Measurements from ENCODE around the gene NUP42. TPM values are rescaled to one million over a fixed set of nuclear protein-coding genes. Genes with fewer than 3 reads are reported as not detected.

Gene NUP42
- total RNA-seq, 1 experiment from 2014 or later = 41.3 TPM

GRCh38 chr7:23214938-23215337 is 33.1 kb downstream of the NUP42 start:
- CTCF ChIA-PET = no interaction called here
- no peak overlapping the region for H3K4me3 Mint-ChIP-seq (ENCODE audit: unreplicated experiment)
- H3K9me3 Mint-ChIP-seq (ENCODE audit: unreplicated experiment) = no peaks in the 10 kb centered on the region
- no peak overlapping the region for H3K27ac Mint-ChIP-seq (ENCODE audit: low read depth, unreplicated experiment)
- intact Hi-C loops (cut with micrococcal nuclease) = no loop called here
- BruUV-seq (replicated peaks) = no TSS peak
- POLR2A ChIA-PET = no interaction called here
- no peaks in the 10 kb centered on the region for H3K4me1 Mint-ChIP-seq (ENCODE audit: insufficient read depth, unreplicated experiment)
- no peaks in the 10 kb centered on the region for H3K27me3 Mint-ChIP-seq (ENCODE audit: insufficient read depth, unreplicated experiment)
- no peak for TF ChIP-seq CTCF (IDR thresholded peaks at IDR 0.05; ENCODE audit: unreplicated experiment)
- DNase-seq (ENCODE audit: unreplicated experiment) = no peak
- H3K36me3 Mint-ChIP-seq (ENCODE audit: insufficient read depth, unreplicated experiment) = no peaks in the 10 kb centered on the region

- TF ChIP-seq CTCF (IDR thresholded peaks at IDR 0.05; ENCODE audit: unreplicated experiment) = no peak
- BruUV-seq (replicated peaks) = no TSS peak
- DNase-seq (ENCODE audit: unreplicated experiment) = no peak
- no peaks in the 10 kb centered on the region for H3K36me3 Mint-ChIP-seq (ENCODE audit: insufficient read depth, unreplicated experiment)
- intact Hi-C loops (cut with micrococcal nuclease) = no loop called here
- no peaks in the 10 kb centered on the region for H3K27me3 Mint-ChIP-seq (ENCODE audit: insufficient read depth, unreplicated experiment)
- H3K4me3 Mint-ChIP-seq (ENCODE audit: unreplicated experiment) = no peak overlapping the region
- CTCF ChIA-PET = no interaction called here
- peaks cover 5% of the 10 kb centered on the region for H3K4me1 Mint-ChIP-seq (ENCODE audit: insufficient read depth, unreplicated experiment)
- no peak overlapping the region for H3K27ac Mint-ChIP-seq (ENCODE audit: low read depth, unreplicated experiment)
- POLR2A ChIA-PET = no interaction called here
- H3K9me3 Mint-ChIP-seq (ENCODE audit: unreplicated experiment) = no peaks in the 10 kb centered on the region
Observed at GRCh38 chr7:23216021-23216420, 34.2 kb downstream of the NUP42 start.

GRCh38 chr7:23218196-23218595 is 36.3 kb downstream of the NUP42 start:
- POLR2A ChIA-PET = interaction anchor here (0.7 kb wide), 1 partner anchor 10 kb away, joined by 3 read pairs; no protein-coding TSS in a partner anchor
- DNase-seq (ENCODE audit: unreplicated experiment) = no peak
- Mint-ChIP-seq H3K4me3 (ENCODE audit: unreplicated experiment) (no peak overlapping the region), H3K4me1 (ENCODE audit: insufficient read depth, unreplicated experiment) (peaks cover 5% of the 10 kb centered on the region), H3K36me3 (ENCODE audit: insufficient read depth, unreplicated experiment) (no peaks in the 10 kb centered on the region), H3K9me3 (ENCODE audit: unreplicated experiment) (no peaks in the 10 kb centered on the region), H3K27me3 (ENCODE audit: insufficient read depth, unreplicated experiment) (no peaks in the 10 kb centered on the region), H3K27ac (ENCODE audit: low read depth, unreplicated experiment) (no peak overlapping the region)
- no peak for TF ChIP-seq CTCF (IDR thresholded peaks at IDR 0.05; ENCODE audit: unreplicated experiment)
- no TSS peak for BruUV-seq (replicated peaks)
- CTCF ChIA-PET = interaction anchor here (1.7 kb wide), 1 partner anchor 11 kb away, joined by 5 read pairs; no protein-coding TSS in a partner anchor
- intact Hi-C loops (cut with micrococcal nuclease) = no loop called here

- no peak for DNase-seq (ENCODE audit: unreplicated experiment)
- intact Hi-C loops (cut with micrococcal nuclease) = no loop called here
- Mint-ChIP-seq H3K9me3 (ENCODE audit: unreplicated experiment) (no peaks in the 10 kb centered on the region), H3K36me3 (ENCODE audit: insufficient read depth, unreplicated experiment) (no peaks in the 10 kb centered on the region), H3K27me3 (ENCODE audit: insufficient read depth, unreplicated experiment) (no peaks in the 10 kb centered on the region), H3K4me3 (ENCODE audit: unreplicated experiment) (no peak overlapping the region), H3K27ac (ENCODE audit: low read depth, unreplicated experiment) (no peak overlapping the region), H3K4me1 (ENCODE audit: insufficient read depth, unreplicated experiment) (peaks cover 5% of the 10 kb centered on the region)
- CTCF ChIA-PET = interaction anchor here (0.5 to 0.8 kb wide), 2 partner anchors 37 to 1876 kb away, joined by 3 to 5 read pairs; no protein-coding TSS in a partner anchor
- no TSS peak for BruUV-seq (replicated peaks)
- TF ChIP-seq CTCF (IDR thresholded peaks at IDR 0.05; ENCODE audit: unreplicated experiment) = no peak
- POLR2A ChIA-PET = no interaction called here
Observed at GRCh38 chr7:23220690-23221305, 39.0 kb downstream of the NUP42 start.

Measured in MCF 10A (cell line).